ENCODE data around the gene SLC46A2.

GRCh38 chr9:112856843-112857242 is 33.8 kb downstream of the SLC46A2 start:
- TF ChIP-seq CTCF (IDR thresholded peaks at IDR 0.05), result no peak
- TF ChIP-seq ZFX (IDR thresholded peaks at IDR 0.05; ENCODE audit: borderline replicate concordance), result no peak

All from 22Rv1 (cell line).